Kidney (tissue), 14 donors: ENCODE data around the gene SLC9A1. TPM values are rescaled to one million over a fixed set of nuclear protein-coding genes. Genes with fewer than 3 reads are reported as not detected.

Experiments used
- DNase-seq, 5 donors: peaks; one replicate each; pipeline ENCODE4 v3.0.0-alpha.2; 2013 to 2020
- FAIRE-seq: peaks from 2 replicates; lab custom pipeline; 2012; peaks lifted over from hg19 to GRCh38; lab: Jason Lieb, UNC
- H3K27ac ChIP-seq, 2 donors: one replicate each; pipeline ENCODE4 v1.7.0; 2013; ENCODE audit warnings: low read depth in 2 of 2, low read length in 2 of 2, inconsistent platforms in 1 of 2
- H3K27me3 ChIP-seq: one replicate; pipeline ENCODE4 v1.7.1; 2013; ENCODE audit warnings: low read length, inconsistent platforms; ENCODE audit not compliant: control insufficient read depth, insufficient read depth
- H3K36me3 ChIP-seq, 3 donors: one replicate each; pipeline versions ENCODE4 v1.7.0 to v1.7.1; 2013; ENCODE audit warnings: low read length in 3 of 3, control low read depth in 1 of 3, inconsistent platforms in 1 of 3; ENCODE audit not compliant: insufficient read depth in 3 of 3, control insufficient read depth in 2 of 3
- H3K4me1 ChIP-seq, 3 donors: one replicate each; pipeline versions ENCODE4 v1.7.0 to v1.7.1; 2013; ENCODE audit warnings: low read length in 3 of 3, inconsistent platforms in 1 of 3, low read depth in 1 of 3; ENCODE audit not compliant: control insufficient read depth in 2 of 3, insufficient read depth in 2 of 3
- H3K4me3 ChIP-seq, 3 donors: one replicate each; pipeline versions ENCODE4 v1.7.0 to v1.8.1; 2013; ENCODE audit warnings: low read length in 3 of 3, control low read depth in 1 of 3, inconsistent platforms in 1 of 3
- H3K9ac ChIP-seq, 3 donors: one replicate each; pipeline versions ENCODE4 v1.7.0 to v1.7.1; 2013; ENCODE audit warnings: low read length in 3 of 3, control low read depth in 1 of 3, inconsistent platforms in 1 of 3
- H3K9me3 ChIP-seq, 3 donors: one replicate each; pipeline versions ENCODE4 v1.7.0 to v1.7.1; 2013; ENCODE audit warnings: low read length in 3 of 3, control low read depth in 1 of 3, inconsistent platforms in 1 of 3; ENCODE audit not compliant: control insufficient read depth in 2 of 3, insufficient read depth in 1 of 3
- intact Hi-C: fragments of 100-400 bp; cut with DNase I; formaldehyde crosslinking; loops from one replicate; pipeline ENCODE4 v1.11.1; 2022
- polyA plus RNA-seq: library from polyadenylated mRNA; stranded (reverse); fragments of 350-450 nt; fragmentation: Illumina TruSeq; extraction: RNeasy Lipid Tissue Mini Kit (QIAGEN cat#74804); gene quantifications from one replicate; pipeline ENCODE4 v1.2.3, GENCODE V29; 2014; ENCODE audit warnings: low read depth, low replicate concordance; ENCODE audit not compliant: insufficient read depth
- total RNA-seq: library from RNA; stranded (reverse); fragmentation: NEBNext Ultra II Directional; extraction: Animal tissue kit (Norgen Biotek cat#: 25700); gene quantifications from one replicate; pipeline ENCODE4 v1.2.1, GENCODE V29; 2021
- TF ChIP-seq, protein P1 (sequence below): IDR thresholded peaks from 3 replicates; pipeline ENCODE4 v1.5.1; 2012; ENCODE audit warnings: mild to moderate bottlenecking, moderate library complexity, borderline replicate concordance; ENCODE audit not compliant: insufficient read depth; ENCODE audit errors: extremely low read depth
- donor health status: control.
- donor health status: control.
- donor health status: control.
- donor health status: control.
- donor health status: control.
- donor health status: DM: yes; HTN: yes; CAD: no.
- donor health status: Normal renal cell carcinoma (clear cell type).

SLC9A1 gene
- total and polyA plus RNA-seq, 2 donors from 2014 or later, result 19.3 to 29.8 TPM

DNA sequence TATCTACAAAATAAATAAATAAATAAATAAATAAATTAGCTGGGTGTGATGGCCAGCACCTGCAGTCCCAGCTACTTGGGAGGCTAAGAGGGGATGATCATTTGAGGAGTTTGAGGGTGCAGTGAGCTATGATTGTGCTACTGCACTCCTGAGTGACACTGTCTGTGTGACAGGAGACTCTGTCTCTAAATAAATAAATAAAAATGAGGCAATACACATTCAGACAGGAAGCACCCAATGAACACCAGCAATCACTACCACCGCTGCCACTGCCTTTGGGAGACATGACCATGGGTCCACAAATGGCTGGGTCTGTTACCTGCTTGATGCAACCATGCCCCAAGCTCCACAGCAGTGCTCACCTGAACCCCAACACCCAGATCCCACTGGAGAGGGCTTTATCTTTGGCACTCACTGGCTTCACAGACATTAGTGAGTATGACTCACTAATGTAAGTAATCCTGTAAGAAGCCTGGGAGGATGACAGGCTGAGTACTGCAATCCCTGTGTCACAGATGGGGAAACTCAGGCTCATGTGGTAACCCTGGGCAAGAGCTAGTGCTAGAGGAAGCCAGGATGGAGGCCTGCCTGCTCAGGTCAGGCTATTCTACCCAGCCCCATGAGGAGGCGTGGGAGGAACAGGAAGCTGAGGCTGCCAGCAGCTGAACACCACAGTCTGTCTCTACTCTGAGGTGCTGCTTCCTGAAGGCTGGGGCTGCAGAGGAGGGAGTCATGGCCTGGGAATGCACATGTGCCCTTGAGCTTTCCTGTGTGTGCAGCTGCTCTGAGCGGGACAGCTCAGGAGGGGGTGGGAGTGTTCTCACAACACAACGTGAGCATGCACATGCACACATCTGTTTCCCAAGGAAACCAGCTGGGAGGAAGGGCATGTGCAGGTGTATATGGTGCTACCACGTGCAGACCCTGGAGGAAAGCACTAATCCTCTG lies 43.0 kb downstream of the SLC9A1 start:
- Histone ChIP-seq H3K4me1 (peaks cover 0 to 12% (median 4%) of the 10 kb centered on the region in 3 donors), H3K4me3 (no peak overlapping the region), H3K27me3 (no peaks in the 10 kb centered on the region), H3K27ac (no peak overlapping the region), H3K9me3 (no peaks in the 10 kb centered on the region), H3K9ac (no peak overlapping the region), H3K36me3 (no peaks in the 10 kb centered on the region)
- TF ChIP-seq, protein P1, sequence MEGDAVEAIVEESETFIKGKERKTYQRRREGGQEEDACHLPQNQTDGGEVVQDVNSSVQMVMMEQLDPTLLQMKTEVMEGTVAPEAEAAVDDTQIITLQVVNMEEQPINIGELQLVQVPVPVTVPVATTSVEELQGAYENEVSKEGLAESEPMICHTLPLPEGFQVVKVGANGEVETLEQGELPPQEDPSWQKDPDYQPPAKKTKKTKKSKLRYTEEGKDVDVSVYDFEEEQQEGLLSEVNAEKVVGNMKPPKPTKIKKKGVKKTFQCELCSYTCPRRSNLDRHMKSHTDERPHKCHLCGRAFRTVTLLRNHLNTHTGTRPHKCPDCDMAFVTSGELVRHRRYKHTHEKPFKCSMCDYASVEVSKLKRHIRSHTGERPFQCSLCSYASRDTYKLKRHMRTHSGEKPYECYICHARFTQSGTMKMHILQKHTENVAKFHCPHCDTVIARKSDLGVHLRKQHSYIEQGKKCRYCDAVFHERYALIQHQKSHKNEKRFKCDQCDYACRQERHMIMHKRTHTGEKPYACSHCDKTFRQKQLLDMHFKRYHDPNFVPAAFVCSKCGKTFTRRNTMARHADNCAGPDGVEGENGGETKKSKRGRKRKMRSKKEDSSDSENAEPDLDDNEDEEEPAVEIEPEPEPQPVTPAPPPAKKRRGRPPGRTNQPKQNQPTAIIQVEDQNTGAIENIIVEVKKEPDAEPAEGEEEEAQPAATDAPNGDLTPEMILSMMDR, result no peak
- DNase-seq (peak; percentile 84 to 92 (median 87)), FAIRE-seq (peak; percentile 13)
- intact Hi-C loops, result no loop called here

- TF ChIP-seq, protein P1, result no peak
- no peaks in the 10 kb centered on the region for H3K36me3 ChIP-seq
- no peaks in the 10 kb centered on the region for H3K9me3 ChIP-seq
- no peak overlapping the region for H3K4me3 ChIP-seq
- H3K27ac ChIP-seq, result no peak overlapping the region
- peaks cover 0 to 8% (median 4%) of the 10 kb centered on the region in 3 donors for H3K4me1 ChIP-seq
- no peak for DNase-seq
- FAIRE-seq, result no peak
- H3K27me3 ChIP-seq, result no peaks in the 10 kb centered on the region
- no peak overlapping the region for H3K9ac ChIP-seq
- intact Hi-C loops, result no loop called here
Measured at GRCh38 chr1:27109103-27109822, 45.7 kb downstream of the SLC9A1 start.

DNA sequence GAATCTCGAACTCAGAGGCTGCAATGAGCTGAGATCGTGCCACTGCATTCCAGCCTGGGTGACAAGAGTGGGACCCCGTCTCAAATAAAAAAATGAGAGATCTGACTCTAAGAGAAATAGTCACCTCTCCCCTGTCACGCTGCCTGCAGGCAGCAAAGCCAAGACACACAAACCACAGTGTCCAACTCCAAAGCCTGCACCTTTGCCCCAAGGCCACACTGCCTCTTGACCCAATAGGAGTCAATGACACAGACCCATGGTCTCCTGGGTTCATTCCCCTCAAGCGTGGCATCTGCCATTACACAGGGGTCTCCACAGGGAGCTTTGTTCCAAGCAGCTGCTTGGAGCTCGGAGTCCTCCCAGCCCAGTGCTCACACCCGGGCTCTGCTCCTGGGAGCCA lies 46.3 kb downstream of the SLC9A1 start:
- Histone ChIP-seq H3K9me3 (no peaks in the 10 kb centered on the region), H3K4me3 (no peak overlapping the region), H3K9ac (no peak overlapping the region), H3K27ac (no peak overlapping the region), H3K27me3 (no peaks in the 10 kb centered on the region), H3K4me1 (peaks cover 0 to 8% (median 4%) of the 10 kb centered on the region in 3 donors), H3K36me3 (no peaks in the 10 kb centered on the region)
- TF ChIP-seq, protein P1, result no peak
- FAIRE-seq (no peak), DNase-seq (no peak)
- intact Hi-C loops, result no loop called here
